Measurements from ENCODE around the gene WASF3. TPM values are rescaled to one million over a fixed set of nuclear protein-coding genes. Genes with fewer than 3 reads are reported as not detected.

The WASF3 gene
- total and polyA plus RNA-seq, 4 donors: 4.9 to 14.4 (median 8.3) TPM

DNA sequence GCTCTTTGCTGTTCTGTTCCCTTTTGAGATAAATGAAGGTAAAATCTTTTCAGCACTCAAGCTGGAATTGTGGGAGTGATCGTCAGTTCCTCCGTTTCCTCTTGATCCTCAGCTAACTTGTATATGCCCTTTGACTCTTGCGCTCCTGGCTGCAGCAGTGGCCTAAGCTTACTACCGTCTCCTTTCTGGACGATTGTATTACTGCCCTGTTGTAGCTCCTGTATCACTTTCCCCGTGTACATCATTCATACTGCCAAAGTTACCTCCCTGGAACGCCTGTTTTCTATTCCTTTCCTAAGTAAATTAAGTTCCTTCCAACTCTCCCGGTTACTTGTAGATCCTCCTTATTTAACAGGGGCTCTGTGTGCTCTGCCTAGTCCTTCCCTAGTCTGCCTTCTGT, 36.9 kb downstream of the WASF3 start:
- DNase-seq (no peak), ATAC-seq (ENCODE audit: insufficient read depth, low FRiP score) (no peak)
- 87 to 93% methylated on average over 8 of the region's 8 CpGs for WGBS, 2 donors

DNA sequence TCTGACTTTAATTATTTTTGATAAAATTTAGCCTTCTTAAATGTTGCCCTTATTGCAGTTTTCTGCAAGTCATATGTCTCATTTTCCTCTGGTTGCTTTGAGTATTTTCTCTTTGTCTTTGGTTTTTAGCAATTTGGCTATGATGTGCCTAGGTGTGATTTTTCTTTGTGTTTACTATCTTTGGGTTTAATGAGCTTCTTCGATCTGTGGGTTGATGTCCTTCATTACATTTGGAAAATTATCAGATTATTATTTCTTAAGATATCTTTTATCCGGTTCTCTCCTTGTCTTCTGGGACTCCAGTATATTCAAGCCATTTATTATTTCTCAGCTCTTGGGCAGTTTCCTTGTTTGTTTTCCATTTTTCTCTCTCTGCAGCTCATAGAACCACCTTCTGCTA, 39.0 kb downstream of the WASF3 start:
- DNase-seq (no peak), ATAC-seq (ENCODE audit: insufficient read depth, low FRiP score) (no peak)
- 96 to 99% methylated on average over 2 of the region's 2 CpGs for WGBS, 2 donors
- peaks cover 0 to 3% (median 0%) of the 10 kb centered on the region in 4 donors for H3K9me3 ChIP-seq (ENCODE audit: control insufficient read depth in 4 of 4, insufficient read depth in 3 of 4, low read length in 3 of 4)
- no peak overlapping the region for H3K4me3 ChIP-seq
- peaks cover 0 to 2% (median 0%) of the 10 kb centered on the region in 4 donors for H3K36me3 ChIP-seq (ENCODE audit: control insufficient read depth in 4 of 4, insufficient read depth in 4 of 4, low read length in 4 of 4)
- H3K27ac ChIP-seq (ENCODE audit: low read depth in 1 of 2, low read length in 1 of 2): no peak overlapping the region
- TF ChIP-seq, protein P1, sequence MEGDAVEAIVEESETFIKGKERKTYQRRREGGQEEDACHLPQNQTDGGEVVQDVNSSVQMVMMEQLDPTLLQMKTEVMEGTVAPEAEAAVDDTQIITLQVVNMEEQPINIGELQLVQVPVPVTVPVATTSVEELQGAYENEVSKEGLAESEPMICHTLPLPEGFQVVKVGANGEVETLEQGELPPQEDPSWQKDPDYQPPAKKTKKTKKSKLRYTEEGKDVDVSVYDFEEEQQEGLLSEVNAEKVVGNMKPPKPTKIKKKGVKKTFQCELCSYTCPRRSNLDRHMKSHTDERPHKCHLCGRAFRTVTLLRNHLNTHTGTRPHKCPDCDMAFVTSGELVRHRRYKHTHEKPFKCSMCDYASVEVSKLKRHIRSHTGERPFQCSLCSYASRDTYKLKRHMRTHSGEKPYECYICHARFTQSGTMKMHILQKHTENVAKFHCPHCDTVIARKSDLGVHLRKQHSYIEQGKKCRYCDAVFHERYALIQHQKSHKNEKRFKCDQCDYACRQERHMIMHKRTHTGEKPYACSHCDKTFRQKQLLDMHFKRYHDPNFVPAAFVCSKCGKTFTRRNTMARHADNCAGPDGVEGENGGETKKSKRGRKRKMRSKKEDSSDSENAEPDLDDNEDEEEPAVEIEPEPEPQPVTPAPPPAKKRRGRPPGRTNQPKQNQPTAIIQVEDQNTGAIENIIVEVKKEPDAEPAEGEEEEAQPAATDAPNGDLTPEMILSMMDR (IDR thresholded peaks at IDR 0.05; ENCODE audit: control extremely low read depth, extremely low read depth): no peak
- H3K9ac ChIP-seq (ENCODE audit: insufficient read depth in 1 of 2, low read length in 2 of 2): no peak overlapping the region
- peaks cover 0 to 11% (median 5%) of the 10 kb centered on the region in 5 donors for H3K4me1 ChIP-seq (ENCODE audit: control insufficient read depth in 5 of 5, insufficient read depth in 5 of 5, low read length in 5 of 5)
- H3K27me3 ChIP-seq (ENCODE audit: control insufficient read depth in 3 of 3, insufficient read depth in 3 of 3, low read length in 2 of 3): no peaks in the 10 kb centered on the region

More for the DNA sequence above, 36.9 kb downstream of the WASF3 start:
- Histone ChIP-seq H3K9ac (ENCODE audit: insufficient read depth in 1 of 2, low read length in 2 of 2) (no peak overlapping the region), H3K9me3 (ENCODE audit: control insufficient read depth in 4 of 4, insufficient read depth in 3 of 4, low read length in 3 of 4) (peaks cover 0 to 3% (median 0%) of the 10 kb centered on the region in 4 donors), H3K27ac (ENCODE audit: low read depth in 1 of 2, low read length in 1 of 2) (no peak overlapping the region), H3K27me3 (ENCODE audit: control insufficient read depth in 3 of 3, insufficient read depth in 3 of 3, low read length in 2 of 3) (no peaks in the 10 kb centered on the region), H3K4me3 (no peak overlapping the region), H3K36me3 (ENCODE audit: control insufficient read depth in 4 of 4, insufficient read depth in 4 of 4, low read length in 4 of 4) (peaks cover 0 to 2% (median 0%) of the 10 kb centered on the region in 4 donors), H3K4me1 (ENCODE audit: control insufficient read depth in 5 of 5, insufficient read depth in 5 of 5, low read length in 5 of 5) (peaks cover 0 to 9% (median 0%) of the 10 kb centered on the region in 5 donors)
- TF ChIP-seq, protein P1 (IDR thresholded peaks at IDR 0.05; ENCODE audit: control extremely low read depth, extremely low read depth): no peak

GRCh38 chr13:26599403-26599802, 41.9 kb downstream of the WASF3 start:
- no peak overlapping the region for H3K27ac ChIP-seq (ENCODE audit: low read depth in 1 of 2, low read length in 1 of 2)
- no peaks in the 10 kb centered on the region for H3K36me3 ChIP-seq (ENCODE audit: control insufficient read depth in 4 of 4, insufficient read depth in 4 of 4, low read length in 4 of 4)
- no peak overlapping the region for H3K4me3 ChIP-seq
- H3K27me3 ChIP-seq (ENCODE audit: control insufficient read depth in 3 of 3, insufficient read depth in 3 of 3, low read length in 2 of 3): no peaks in the 10 kb centered on the region
- H3K9ac ChIP-seq (ENCODE audit: insufficient read depth in 1 of 2, low read length in 2 of 2): no peak overlapping the region
- H3K4me1 ChIP-seq (ENCODE audit: control insufficient read depth in 5 of 5, insufficient read depth in 5 of 5, low read length in 5 of 5): peaks cover 0 to 15% (median 11%) of the 10 kb centered on the region in 5 donors
- DNase-seq (no peak), ATAC-seq (ENCODE audit: insufficient read depth, low FRiP score) (no peak)
- H3K9me3 ChIP-seq (ENCODE audit: control insufficient read depth in 4 of 4, insufficient read depth in 3 of 4, low read length in 3 of 4): peaks cover 0 to 3% (median 0%) of the 10 kb centered on the region in 4 donors
- TF ChIP-seq, protein P1 (IDR thresholded peaks at IDR 0.05; ENCODE audit: control extremely low read depth, extremely low read depth): no peak
- 93 to 95% methylated on average over 1 of the region's 1 CpG for WGBS, 2 donors

DNA sequence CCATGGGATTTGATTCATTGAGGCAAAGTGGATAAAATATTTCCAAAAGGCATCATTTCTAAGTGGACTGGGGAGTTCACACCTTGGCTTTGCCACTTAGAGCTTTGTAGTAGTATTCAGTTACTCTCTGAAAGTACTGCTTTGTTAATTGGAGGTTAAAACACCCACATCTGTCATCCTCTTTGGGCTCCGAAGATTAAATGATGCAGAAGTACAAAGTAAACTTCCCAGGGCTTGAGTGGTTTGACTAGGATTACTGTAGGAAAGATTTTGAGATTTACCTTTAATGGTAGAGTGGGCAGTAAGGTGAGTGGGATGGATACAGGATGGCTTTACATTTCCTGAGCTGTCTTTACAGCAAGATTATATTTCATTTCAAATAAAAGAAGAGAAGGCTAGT, 42.4 kb downstream of the WASF3 start:
- DNase-seq (no peak), ATAC-seq (ENCODE audit: insufficient read depth, low FRiP score) (no peak)
- H3K9ac ChIP-seq (ENCODE audit: insufficient read depth in 1 of 2, low read length in 2 of 2): no peak overlapping the region
- H3K9me3 ChIP-seq (ENCODE audit: control insufficient read depth in 4 of 4, insufficient read depth in 3 of 4, low read length in 3 of 4): peaks cover 0 to 3% (median 0%) of the 10 kb centered on the region in 4 donors
- H3K36me3 ChIP-seq (ENCODE audit: control insufficient read depth in 4 of 4, insufficient read depth in 4 of 4, low read length in 4 of 4): no peaks in the 10 kb centered on the region
- H3K27me3 ChIP-seq (ENCODE audit: control insufficient read depth in 3 of 3, insufficient read depth in 3 of 3, low read length in 2 of 3): no peaks in the 10 kb centered on the region
- WGBS, 2 donors: 56 to 74% methylated on average over 1 of the region's 1 CpG
- no peak overlapping the region for H3K4me3 ChIP-seq
- TF ChIP-seq, protein P1 (IDR thresholded peaks at IDR 0.05; ENCODE audit: control extremely low read depth, extremely low read depth): no peak
- H3K27ac ChIP-seq (ENCODE audit: low read depth in 1 of 2, low read length in 1 of 2): no peak overlapping the region
- peaks cover 0 to 20% (median 11%) of the 10 kb centered on the region in 5 donors for H3K4me1 ChIP-seq (ENCODE audit: control insufficient read depth in 5 of 5, insufficient read depth in 5 of 5, low read length in 5 of 5)

Measured in lung (tissue), 12 donors.